Glomerular visceral epithelial cell (primary cell): Measurements from ENCODE around the gene SLC44A5.
A peak's percentile ranks its signal among the peaks of the same experiment; 100 is the strongest.
"Not testable (repeated sequence)": the region's sequence is repeated elsewhere in the genome, so short reads cannot be mapped to it uniquely, and the experiment has no call there.

ENCODE experiments used
- DNase-seq: peaks from one replicate; pipeline ENCODE4 v3.0.0-alpha.2; 2016; ENCODE audit errors: extremely low spot score

SLC44A5 gene

GRCh38 chr1:75273110-75273509, 337.8 kb downstream of the SLC44A5 start:
- no peak for DNase-seq

- DNase-seq, result peak; percentile 25
Measured at GRCh38 chr1:75265792-75266191, 345.1 kb downstream of the SLC44A5 start.

DNA sequence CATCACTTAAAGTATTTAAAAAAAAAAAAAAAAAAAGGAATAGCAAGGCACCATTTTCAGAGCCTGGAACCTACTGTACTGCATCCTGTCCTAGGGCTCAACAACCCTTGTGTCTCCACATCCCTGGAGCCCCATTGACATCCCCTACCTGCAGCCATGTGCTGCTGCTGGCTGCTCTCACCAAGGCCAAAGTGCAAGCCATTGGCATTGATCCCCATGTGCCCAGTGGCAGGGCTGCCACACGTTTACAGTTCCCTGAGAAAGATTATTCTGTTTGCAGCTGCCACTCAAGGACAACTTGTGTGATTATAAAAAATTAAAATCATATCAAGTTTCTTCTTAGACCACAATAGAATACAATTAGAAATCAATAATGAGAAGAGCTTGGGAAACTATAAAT, 346.8 kb downstream of the SLC44A5 start:
- no peak for DNase-seq

GRCh38 chr1:75263616-75264015, 347.3 kb downstream of the SLC44A5 start:
- DNase-seq, result not testable (repeated sequence)

DNA sequence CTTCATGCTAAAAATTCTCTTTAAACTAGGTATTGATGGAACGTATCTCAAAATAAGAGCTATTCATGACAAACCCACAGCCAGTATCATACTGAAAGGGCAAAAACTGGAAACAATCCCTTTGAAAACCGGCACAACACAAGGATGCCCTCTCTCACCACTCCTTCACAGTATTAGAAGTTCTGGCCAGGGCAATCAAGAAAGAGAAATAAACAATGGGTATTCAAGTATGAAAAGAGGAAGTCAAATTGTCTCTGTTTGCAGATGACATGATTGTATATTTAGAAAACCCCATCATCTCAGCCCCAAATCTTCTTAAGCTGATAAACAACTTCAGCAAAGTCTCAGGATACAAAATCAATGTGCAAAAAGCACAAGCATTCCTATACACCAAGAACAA, 349.0 kb downstream of the SLC44A5 start:
- not testable (repeated sequence) for DNase-seq

GRCh38 chr1:75258351-75258750, 352.6 kb downstream of the SLC44A5 start:
- DNase-seq, result no peak

DNA sequence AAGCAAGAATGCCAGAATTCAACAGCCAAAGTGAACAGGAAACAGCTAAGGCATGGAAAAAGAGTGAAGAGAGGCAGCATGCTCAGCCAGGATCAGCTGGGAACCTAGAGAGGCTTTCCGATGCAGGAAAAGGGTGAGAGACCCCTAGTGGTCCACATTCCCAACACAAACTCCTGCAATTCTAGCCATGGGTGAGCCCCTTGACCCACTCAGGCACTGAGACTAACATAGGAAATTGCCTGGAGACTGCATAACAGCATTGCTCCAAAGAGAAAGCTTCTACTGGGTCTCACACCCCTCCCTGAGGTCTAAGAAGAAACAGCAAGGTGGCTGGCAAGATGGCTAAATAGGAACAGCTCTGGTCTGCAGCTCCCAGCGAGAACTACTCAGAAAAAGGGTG, 353.5 kb downstream of the SLC44A5 start:
- no peak for DNase-seq

DNA sequence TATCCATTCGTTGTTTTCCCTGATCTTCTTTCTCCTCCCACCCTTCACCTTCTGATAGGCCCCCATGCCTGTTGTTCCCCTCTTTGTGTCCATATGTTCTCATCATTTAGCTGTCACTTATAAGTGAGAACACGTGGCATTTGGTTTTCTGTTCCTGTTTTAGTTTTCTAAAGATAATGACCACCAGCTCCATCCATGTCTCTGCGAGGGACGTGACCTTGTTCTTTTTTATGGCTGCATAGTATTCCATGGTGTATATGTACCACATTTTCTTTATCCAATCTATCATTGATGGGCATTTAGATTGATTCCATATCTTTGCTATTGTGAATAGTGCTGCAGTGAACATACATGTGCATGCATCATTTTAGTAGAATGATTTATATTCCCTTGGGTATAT, 360.8 kb downstream of the SLC44A5 start:
- not testable (repeated sequence) for DNase-seq

DNA sequence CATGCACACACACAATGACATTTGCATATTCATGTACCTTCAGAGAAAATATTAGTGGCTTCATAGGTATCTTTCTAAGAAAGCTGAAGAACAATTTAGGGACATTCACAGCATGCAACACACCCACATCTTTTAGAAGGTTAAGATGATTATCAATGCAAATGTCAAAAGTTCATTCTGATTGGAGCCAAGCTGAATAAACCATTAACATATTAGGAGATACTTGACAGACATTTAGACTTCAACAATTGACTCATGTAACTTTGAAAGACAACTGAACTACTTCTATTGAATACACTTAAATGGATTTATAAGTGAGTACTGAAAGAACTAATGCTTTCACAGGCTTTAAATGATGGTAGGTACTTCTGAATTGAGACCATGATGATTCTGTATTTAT, 365.7 kb downstream of the SLC44A5 start:
- DNase-seq, result no peak

DNA sequence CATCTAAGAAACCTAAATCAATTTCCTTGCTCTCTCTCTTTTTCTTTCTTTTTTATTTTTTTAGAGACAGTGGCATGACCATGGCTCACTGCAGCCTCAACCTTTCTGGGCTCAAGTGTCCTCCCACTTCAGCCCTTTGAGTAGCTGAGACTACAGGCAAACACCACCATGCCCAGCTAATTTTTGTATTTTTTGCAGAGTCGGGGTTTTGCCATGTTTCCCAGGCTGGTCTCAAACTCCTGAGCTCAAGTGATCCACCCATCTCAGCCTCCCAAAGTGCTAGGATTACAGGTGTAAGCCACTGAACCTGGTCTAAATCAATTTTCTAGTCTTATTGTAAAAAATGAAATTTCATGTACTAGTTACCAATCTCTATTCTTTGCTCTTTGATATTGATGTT, 367.8 kb downstream of the SLC44A5 start:
- DNase-seq, result no peak

GRCh38 chr1:75237316-75237715, 373.6 kb downstream of the SLC44A5 start:
- no peak for DNase-seq

GRCh38 chr1:75234562-75234961, 376.4 kb downstream of the SLC44A5 start:
- DNase-seq, result no peak

DNA sequence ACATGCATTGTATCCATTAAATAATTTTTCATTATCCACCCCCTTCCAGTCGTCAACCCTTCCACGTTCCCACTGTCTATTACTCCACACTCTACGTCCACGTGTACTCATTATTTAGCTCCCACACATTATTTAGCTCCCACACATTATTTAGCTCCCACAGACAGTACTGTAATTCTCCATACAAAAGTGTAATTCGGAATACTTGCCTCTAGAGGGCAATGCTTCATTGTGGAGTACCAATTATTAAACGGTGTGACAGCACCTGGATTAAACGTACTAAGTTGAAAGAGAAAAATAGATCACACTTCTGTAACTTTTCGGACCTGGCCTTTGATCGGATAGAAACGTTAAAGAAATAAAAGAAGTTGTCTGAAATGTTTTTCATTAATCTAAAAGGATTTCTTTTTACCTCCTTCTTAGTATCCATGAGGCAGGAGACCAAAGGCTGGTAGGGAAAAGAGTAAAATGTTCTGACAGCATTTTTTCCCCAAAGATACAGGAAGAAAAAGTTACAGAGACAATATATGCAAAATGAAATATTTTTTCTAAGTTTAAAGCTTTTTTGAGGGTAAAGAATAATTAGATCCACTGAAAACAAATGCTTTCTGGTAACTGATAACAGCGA, 377.5 kb downstream of the SLC44A5 start:
- DNase-seq, result peak; percentile 25

- DNase-seq, result no peak
Measured at GRCh38 chr1:75220072-75220471, 390.8 kb downstream of the SLC44A5 start.

GRCh38 chr1:75214017-75214416, 396.9 kb downstream of the SLC44A5 start:
- no peak for DNase-seq

DNA sequence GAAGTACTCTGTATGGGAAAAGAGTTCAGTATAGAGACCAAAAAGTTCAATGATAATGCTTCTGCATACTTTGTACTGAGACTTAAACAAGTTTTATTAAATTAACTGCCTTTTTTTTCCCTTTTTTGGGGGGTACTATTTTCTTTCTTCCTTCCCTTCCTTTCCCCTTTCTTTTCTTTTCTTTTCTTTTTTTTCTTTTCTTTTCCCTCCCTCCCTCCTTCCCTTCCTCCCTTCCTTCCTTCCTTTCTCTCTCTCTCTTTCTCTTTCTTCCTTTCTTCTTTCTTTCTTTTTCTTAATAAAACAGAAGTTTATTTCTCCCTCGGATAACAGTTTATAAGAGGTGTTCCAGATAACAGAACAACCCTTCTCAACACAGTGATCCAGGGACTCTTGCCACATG, 399.3 kb downstream of the SLC44A5 start:
- DNase-seq, result no peak

DNA sequence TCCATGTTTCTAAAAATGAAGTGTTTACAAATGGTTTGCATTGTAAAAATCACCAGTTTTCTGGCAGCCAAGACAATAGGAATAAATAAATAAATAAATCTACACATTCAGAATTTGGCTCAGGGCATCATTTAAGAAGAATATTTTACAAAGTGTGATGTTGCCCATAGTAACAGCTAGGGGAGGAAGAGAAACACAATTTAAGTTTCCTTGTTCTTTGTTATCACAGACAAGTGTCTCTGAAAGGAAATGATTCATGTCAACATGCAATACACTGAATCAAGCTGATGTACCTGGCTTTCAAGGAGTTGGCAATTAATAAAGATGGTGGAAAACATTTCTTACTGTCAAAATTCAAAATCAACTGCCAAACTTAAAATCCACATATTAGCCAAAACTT, 402.1 kb downstream of the SLC44A5 start:
- no peak for DNase-seq

DNA sequence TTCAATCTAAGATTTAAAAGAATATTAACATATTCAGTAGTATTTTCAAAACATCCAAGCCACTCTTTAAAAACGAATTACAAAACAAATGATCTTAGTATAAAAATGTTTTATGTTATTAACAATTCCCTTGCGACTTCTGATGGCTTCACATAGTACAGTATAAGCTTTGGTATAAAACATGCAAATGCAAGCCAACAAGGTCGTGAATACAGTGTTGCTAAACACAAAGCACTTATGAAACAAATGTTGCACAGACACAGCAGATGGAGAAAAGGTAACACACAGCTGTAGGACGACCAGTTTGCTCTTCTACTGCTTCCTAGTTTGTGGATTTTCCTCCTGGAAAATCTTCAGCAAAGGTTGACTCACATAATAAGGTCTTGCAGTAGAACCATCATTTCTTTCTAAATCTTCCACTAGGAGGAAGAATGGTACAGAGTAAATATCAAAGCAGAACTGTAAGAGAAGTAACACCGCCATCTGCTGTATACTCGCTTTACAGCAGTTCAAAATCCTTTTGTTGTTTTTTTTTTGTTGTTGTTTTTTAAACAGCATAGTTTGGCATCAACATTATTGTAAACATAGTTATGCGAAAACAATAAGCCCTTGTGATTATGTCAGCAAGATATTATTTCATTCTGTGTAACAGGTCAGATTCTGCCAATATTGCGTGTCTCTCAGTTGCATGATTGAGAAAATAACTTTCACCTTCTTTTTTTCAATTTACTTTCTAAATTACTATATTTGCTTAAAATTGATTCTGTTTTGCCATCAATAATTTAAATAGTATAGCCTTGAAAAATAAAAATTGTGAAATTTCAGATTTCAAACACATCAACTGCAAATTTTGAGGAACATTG, 407.3 kb downstream of the SLC44A5 start:
- DNase-seq, result peak; percentile 25

GRCh38 chr1:75202751-75203150, 408.2 kb downstream of the SLC44A5 start:
- no peak for DNase-seq

GRCh38 chr1:75198761-75199160, 412.2 kb downstream of the SLC44A5 start:
- DNase-seq, result no peak

GRCh38 chr1:75198163-75198562, 412.8 kb downstream of the SLC44A5 start:
- DNase-seq, result no peak

- no peak for DNase-seq
Measured at GRCh38 chr1:75188892-75189291, 422.0 kb downstream of the SLC44A5 start.

GRCh38 chr1:75181214-75181955, 429.5 kb downstream of the SLC44A5 start:
- DNase-seq, result not testable (repeated sequence)
